Aorta (tissue), 5 donors: ENCODE data around the gene BTBD2. TPM values are rescaled to one million over a fixed set of nuclear protein-coding genes. Genes with fewer than 3 reads are reported as not detected.

Experiments
- ATAC-seq: fragments of 200-7000 bp; cut with Tn5 transposase; one replicate; pipeline ENCODE4 v1.9.1; 2022; ENCODE audit warnings: moderate library complexity; ENCODE audit not compliant: low FRiP score
- DNase-seq, 2 donors: peaks; one replicate each; pipeline ENCODE4 v3.0.0-alpha.2; 2020
- H3K27ac ChIP-seq, 2 donors: one replicate each; pipeline ENCODE4 v1.5.1; 2013; ENCODE audit warnings: low read length in 2 of 2, mild to moderate bottlenecking in 2 of 2, moderate library complexity in 2 of 2, control low read depth in 1 of 2, inconsistent platforms in 1 of 2, low read depth in 1 of 2
- H3K27me3 ChIP-seq, 2 donors: one replicate each; pipeline ENCODE4 v1.6.1; 2013; ENCODE audit warnings: control low read depth in 1 of 2, low read length in 1 of 2, mild to moderate bottlenecking in 1 of 2, moderate library complexity in 1 of 2; ENCODE audit not compliant: insufficient read depth in 2 of 2, control insufficient read depth in 1 of 2
- H3K36me3 ChIP-seq, 2 donors: one replicate each; pipeline ENCODE4 v1.6.1; 2013; ENCODE audit warnings: control low read depth in 1 of 2, low read length in 1 of 2, mild to moderate bottlenecking in 1 of 2; ENCODE audit not compliant: insufficient read depth in 2 of 2, control insufficient read depth in 1 of 2
- H3K4me1 ChIP-seq, 2 donors: one replicate each; pipeline ENCODE4 v1.6.1; 2013; ENCODE audit warnings: low read length in 2 of 2, control low read depth in 1 of 2, mild to moderate bottlenecking in 1 of 2, moderate library complexity in 1 of 2; ENCODE audit not compliant: insufficient read depth in 2 of 2, control insufficient read depth in 1 of 2
- H3K4me3 ChIP-seq, 2 donors: one replicate each; pipeline ENCODE4 v1.5.1; 2013; ENCODE audit warnings: low read length in 2 of 2, control low read depth in 1 of 2, mild to moderate bottlenecking in 1 of 2
- H3K9me3 ChIP-seq: one replicate; pipeline ENCODE4 v1.6.1; 2013; ENCODE audit warnings: mild to moderate bottlenecking, low read length; ENCODE audit not compliant: control insufficient read depth
- WGBS, 2 donors: extraction: QIAGEN DNeasy Blood & Tissue Kit; methylation state at CpG; one replicate each; pipeline ENCODE4 v1.1.7; 2013; 5-methylcytosine and 5-hydroxymethylcytosine counted together
- intact Hi-C, 2 donors: fragments of 100-400 bp; cut with DNase I; formaldehyde crosslinking; loops; one replicate each; pipeline versions ENCODE4 v1.14.2 to v1.15.0; 2022
- polyA plus RNA-seq, 2 donors: library from polyadenylated mRNA; stranded (reverse); fragments of 200-250 nt; gene quantifications; one replicate each; pipeline ENCODE4 v1.2.3, GENCODE V29; 2013
- total RNA-seq, 2 donors: library from RNA; stranded (reverse); fragmentation: NEBNext Ultra II Directional; extraction: Animal tissue kit (Norgen Biotek cat#: 25700); gene quantifications; one replicate each; pipeline ENCODE4 v1.2.1, GENCODE V29; 2021
- donor health status: healthy with polysubstance abuse.
- donor health status: Bipolar disorder and iron deficiency.
- donor health status: DM: no; HTN: no; CAD: no.
- donor health status: DM: no; HTN: no; CAD: no.
- donor health status: DM: yes; HTN: yes; CAD: no.

BTBD2 gene
- total and polyA plus RNA-seq, 4 donors: 27.5 to 62.7 (median 51.5) TPM

- peaks cover 0 to 3% of the 10 kb centered on the region in 2 donors for H3K4me1 ChIP-seq
- WGBS, 2 donors: 25 to 27% methylated on average over 29 of the region's 29 CpGs
- no peaks in the 10 kb centered on the region for H3K27me3 ChIP-seq
- ATAC-seq (peak; percentile 2), DNase-seq (peak; percentile 60 to 82)
- intact Hi-C loops: no loop called here
- H3K9me3 ChIP-seq: no peaks in the 10 kb centered on the region
- peak overlapping the region in 1 of 2 donors; percentile 73 for H3K27ac ChIP-seq
- peaks cover 0 to 3% of the 10 kb centered on the region in 2 donors for H3K36me3 ChIP-seq
- H3K4me3 ChIP-seq: peak overlapping the region in 1 of 2 donors; percentile 4
These were observed 27.2 kb upstream of the BTBD2 start for GRCh38 chr19:2042485-2043250.

DNA sequence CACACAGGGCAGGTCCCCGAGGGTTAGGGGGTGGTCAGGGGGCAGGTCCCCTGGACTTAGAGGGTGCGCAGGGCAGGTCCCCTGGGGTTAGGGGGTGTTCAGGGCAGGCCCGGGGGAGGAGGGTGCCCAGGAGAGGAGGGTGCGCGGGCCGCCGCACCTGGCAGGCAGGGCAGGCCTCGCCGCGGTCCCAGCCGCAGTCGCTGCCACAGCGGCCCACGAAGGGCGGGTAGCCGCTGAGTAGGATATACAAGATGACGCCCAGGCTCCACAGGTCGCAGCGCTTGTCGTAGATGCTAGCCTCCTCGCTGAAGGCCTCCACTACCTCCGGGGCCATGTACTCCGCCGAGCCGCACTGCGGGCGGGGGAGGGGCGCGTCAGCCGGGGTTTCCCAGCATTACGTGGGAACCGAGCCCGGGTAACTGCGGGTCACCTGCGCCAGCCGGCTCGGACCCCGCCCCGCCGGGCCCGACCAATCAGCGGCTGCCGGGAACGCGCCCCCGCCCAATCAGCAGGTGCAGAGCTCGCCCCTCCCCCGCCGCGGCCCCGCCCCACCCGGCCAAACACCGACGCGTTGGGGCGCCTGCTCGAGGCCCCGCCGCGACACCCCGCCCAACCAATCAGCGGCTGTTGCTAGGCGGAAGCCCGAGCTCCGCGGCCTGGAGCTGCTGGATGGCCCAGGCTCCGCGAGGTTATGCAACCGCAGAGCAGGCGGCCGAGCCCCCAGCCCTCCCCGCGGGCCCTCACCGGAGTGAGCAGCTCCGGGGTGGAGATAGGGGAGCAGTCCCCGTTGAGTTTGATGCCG, 26.4 kb upstream of the BTBD2 start:
- peaks cover 0 to 3% of the 10 kb centered on the region in 2 donors for H3K36me3 ChIP-seq
- ATAC-seq (peak; percentile 93), DNase-seq (peak; percentile 99 to 100)
- peak overlapping the region; percentile 31 to 73 for H3K27ac ChIP-seq
- H3K4me1 ChIP-seq: no peaks in the 10 kb centered on the region
- no peaks in the 10 kb centered on the region for H3K9me3 ChIP-seq
- 13 to 18% methylated on average over 43 to 77 of the region's 77 CpGs for WGBS, 2 donors
- H3K27me3 ChIP-seq: no peaks in the 10 kb centered on the region
- peak overlapping the region in 1 of 2 donors; percentile 4 for H3K4me3 ChIP-seq
- intact Hi-C loops: no loop called here

DNA sequence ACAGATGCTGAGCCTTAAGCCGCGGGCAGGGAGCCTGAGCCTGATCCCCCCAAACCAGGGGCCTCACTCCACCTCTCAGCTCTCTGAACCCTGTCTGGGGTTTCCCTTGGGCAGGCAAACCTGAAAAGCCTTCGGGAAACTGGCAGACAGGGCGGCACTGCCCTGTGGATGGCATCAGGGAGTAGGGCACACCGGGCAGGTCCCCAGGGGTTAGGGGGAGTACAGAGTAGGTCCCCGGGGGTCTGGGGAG, 25.8 kb upstream of the BTBD2 start:
- WGBS, 2 donors: 77 to 81% methylated on average over 6 of the region's 6 CpGs
- Histone ChIP-seq H3K4me3 (no peak overlapping the region), H3K4me1 (no peaks in the 10 kb centered on the region), H3K27ac (peak overlapping the region; percentile 31 to 49), H3K27me3 (no peaks in the 10 kb centered on the region), H3K36me3 (peaks cover 0 to 3% of the 10 kb centered on the region in 2 donors), H3K9me3 (no peaks in the 10 kb centered on the region)
- ATAC-seq (no peak), DNase-seq (no peak)
- intact Hi-C loops: no loop called here

DNA sequence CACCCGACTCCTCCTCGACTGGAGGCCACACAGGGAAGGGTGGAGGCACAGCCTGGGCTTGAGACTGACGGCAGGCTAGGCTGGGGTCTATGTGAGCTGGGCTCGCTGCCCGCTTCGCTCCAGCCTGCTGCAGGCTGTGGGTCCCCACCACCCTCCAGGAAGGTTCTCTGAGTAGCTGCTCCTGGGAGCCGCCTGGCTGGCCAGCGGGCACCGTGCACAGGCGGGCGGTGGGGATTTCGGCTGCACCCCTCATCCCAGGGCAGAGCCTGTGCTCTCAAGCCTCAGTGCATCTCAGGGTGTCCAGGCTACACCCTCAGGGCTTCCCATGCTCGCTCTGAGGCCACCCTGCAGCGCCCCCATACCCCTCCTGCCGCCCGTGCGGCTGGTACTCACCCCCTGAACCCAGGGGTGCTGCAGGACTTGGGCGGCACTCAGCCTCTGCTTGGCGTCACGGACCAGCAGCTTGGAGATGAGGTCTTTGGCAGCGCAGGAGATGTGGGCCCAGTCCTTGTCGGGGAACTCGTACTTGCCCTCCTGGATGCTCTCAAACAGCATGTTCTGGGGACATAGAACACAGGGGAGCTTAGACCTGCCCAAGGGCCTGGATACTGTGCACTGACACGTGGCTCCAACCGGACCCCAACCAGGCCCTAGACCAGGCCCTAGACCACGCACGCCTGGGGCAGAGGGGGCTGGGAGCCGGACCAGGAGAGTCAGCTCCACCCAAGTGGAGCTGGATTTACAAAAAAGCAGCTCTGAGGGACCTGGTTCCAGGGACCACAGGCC, 25.3 kb upstream of the BTBD2 start:
- DNase-seq (peak in 1 of 2 donors; percentile 50), ATAC-seq (no peak)
- H3K27me3 ChIP-seq: no peaks in the 10 kb centered on the region
- 85 to 86% methylated on average over 28 of the region's 28 CpGs for WGBS, 2 donors
- H3K9me3 ChIP-seq: no peaks in the 10 kb centered on the region
- H3K27ac ChIP-seq: peak overlapping the region in 1 of 2 donors; percentile 49
- intact Hi-C loops: no loop called here
- no peak overlapping the region for H3K4me3 ChIP-seq
- peaks cover 0 to 3% of the 10 kb centered on the region in 2 donors for H3K36me3 ChIP-seq
- H3K4me1 ChIP-seq: no peaks in the 10 kb centered on the region

DNA sequence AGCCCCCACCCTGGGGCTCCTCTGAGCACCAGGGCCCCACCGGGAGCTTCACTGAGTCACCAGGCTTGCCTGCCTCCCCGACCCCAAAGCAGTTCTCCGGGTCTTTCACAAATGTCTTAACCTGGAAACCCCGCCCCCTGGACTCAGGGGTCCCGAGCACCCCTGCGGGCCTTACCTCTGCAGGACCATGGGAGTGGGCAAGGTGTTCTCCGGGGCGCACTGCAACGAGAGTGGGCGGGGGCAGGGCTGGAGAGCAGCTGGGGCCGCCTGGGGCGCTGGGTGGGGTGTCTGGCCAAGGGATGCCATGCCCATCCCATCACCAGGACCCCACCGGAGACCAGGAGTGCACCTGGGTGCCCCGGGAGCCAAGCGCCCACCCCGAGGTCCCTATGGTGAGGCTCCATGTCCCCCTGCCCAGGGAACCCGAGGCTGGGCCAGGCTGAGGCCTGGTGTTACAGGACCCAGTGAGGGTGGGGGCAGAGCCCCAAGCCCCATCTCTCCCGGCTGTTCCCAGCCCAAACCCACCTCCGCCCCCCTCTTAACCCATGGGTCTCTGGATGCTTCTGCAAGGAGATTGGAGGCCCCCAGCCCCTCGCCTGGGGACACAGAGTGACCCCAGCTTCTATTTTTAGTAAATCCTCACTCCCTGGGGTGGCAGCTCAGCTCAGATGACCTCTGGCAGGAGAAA, 24.6 kb upstream of the BTBD2 start:
- Histone ChIP-seq H3K9me3 (no peaks in the 10 kb centered on the region), H3K27ac (no peak overlapping the region), H3K36me3 (peaks cover 0 to 3% of the 10 kb centered on the region in 2 donors), H3K4me3 (no peak overlapping the region), H3K4me1 (no peaks in the 10 kb centered on the region), H3K27me3 (no peaks in the 10 kb centered on the region)
- ATAC-seq (no peak), DNase-seq (peak in 1 of 2 donors; percentile 50)
- 84 to 88% methylated on average over 18 to 20 of the region's 20 CpGs for WGBS, 2 donors
- intact Hi-C loops: no loop called here

DNA sequence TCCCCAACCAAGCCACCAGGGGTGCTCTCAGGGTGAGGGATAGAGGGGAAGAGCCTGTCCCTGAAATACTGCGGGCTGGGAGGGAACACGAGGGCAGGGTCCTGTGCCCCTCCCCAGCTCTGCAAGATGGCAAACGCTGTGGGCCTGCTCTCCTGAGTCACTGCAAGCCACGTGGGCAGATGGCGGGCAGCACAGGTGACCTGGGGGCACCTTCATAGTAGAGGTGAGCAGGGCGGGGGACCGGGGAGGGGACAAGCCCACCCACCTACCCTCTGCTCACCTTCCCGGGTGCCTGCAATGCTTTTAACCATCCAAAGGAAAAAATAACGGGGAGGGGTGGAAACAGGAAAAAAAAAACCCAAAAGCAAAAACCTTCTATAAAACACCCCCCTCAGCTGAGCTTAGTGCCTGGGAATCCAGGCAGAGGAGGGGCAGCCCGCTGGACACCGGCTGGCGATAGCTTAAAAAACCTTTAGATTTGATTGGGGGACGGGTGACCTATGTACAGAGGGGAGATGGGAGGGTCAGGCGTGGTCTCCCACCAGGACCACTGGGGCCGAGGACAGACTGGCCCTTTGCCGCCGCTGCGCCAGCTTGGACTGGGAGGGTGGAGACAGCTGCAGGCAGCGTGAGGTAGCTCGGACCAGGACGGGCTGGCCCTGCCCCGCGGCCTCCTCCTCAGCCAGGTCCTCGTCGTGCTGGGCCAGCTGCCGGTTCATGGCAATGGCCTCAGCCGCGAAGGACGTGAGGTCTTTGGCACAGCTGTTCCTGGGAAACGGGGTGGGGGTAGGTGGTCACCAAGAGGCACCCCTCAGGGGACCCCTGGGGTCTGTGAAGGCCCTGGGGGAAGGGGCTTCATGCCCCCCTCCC, 23.8 kb upstream of the BTBD2 start:
- ATAC-seq: no peak
- no peaks in the 10 kb centered on the region for H3K9me3 ChIP-seq
- no peak overlapping the region for H3K4me3 ChIP-seq
- intact Hi-C loops: no loop called here
- no peaks in the 10 kb centered on the region for H3K4me1 ChIP-seq
- peak; percentile 48 to 76 for DNase-seq
- no peak overlapping the region for H3K27ac ChIP-seq
- 81 to 83% methylated on average over 29 to 30 of the region's 30 CpGs for WGBS, 2 donors
- peaks cover 0 to 3% of the 10 kb centered on the region in 2 donors for H3K36me3 ChIP-seq
- H3K27me3 ChIP-seq: no peaks in the 10 kb centered on the region

DNA sequence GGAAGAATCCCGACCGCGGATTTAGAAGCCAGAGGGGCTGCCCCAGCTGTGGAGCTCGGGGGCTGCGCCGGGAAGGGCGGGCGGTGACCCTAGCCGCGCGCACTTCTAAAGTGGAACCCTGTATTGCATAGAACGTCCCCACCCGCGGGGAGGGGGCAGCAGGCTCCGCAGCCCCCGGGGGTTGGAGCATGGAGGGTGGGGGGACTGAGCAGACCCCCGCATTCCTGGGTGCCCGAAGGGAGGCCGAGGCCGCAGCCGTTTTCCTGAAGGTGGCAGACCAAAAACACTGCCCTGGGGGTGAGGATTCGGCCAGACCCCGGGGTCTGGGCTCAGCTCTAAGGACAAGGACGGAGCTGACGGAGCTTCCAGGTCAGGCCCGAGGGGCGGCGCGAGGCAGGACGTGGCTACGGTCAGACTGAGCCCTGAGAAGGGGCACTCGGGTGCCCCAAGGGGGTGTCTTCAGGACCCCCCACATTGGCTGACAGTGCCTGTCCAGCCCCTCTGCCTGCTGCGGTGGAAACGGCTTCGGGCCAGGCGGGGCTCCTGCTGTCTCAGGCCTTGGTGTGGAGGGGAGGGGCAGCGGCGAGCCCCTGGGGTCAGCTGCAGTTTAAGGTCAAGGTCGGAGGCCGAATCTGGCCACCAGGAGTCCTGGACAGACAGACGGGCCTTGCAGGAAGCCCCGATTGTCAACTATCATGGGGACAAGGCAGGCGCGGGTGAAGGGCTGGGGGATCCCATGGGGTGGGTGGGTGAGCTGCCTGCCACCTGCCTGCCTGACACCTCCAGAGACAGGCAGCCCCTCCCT, 23.0 kb upstream of the BTBD2 start:
- Histone ChIP-seq H3K27ac (no peak overlapping the region), H3K9me3 (no peaks in the 10 kb centered on the region), H3K4me1 (no peaks in the 10 kb centered on the region), H3K27me3 (no peaks in the 10 kb centered on the region), H3K4me3 (no peak overlapping the region), H3K36me3 (peaks cover 0 to 3% of the 10 kb centered on the region in 2 donors)
- 85 to 88% methylated on average over 42 to 44 of the region's 44 CpGs for WGBS, 2 donors
- DNase-seq: peak; percentile 46 to 71
- no peak for ATAC-seq
- intact Hi-C loops: no loop called here
